ENCODE measurements around the gene KAT6B. TPM values are rescaled to one million over a fixed set of nuclear protein-coding genes. Genes with fewer than 3 reads are reported as not detected.
A peak's percentile ranks its signal among the peaks of the same experiment; 100 is the strongest.

Gene KAT6B
- total RNA-seq, 8 experiments from 2014 or later, result 13.2 to 52.3 (median 20.8) TPM

- in situ Hi-C loops (cut with MboI; ENCODE audit: low pct_unique_long_range_greater_than_20kb in 2 of 9, low sequenced_read_pairs in 9 of 9, unreplicated experiment in 9 of 9), result loop anchor here in 1 of 9 experiments (25.0 kb wide), 1 partner anchor 751 kb away; no protein-coding TSS in a partner anchor
Observed at GRCh38 chr10:75013522-75013921, 187.1 kb downstream of the KAT6B start.

GRCh38 chr10:75014516-75015230 is 188.3 kb downstream of the KAT6B start:
- Histone ChIP-seq H3K27ac (no peak overlapping the region), H3K4me1 (replicated peaks in 1 of 2) (peaks cover 13 to 18% of the 10 kb centered on the region in 2 donors), H3K4me3 (no peak overlapping the region)
- 65 to 100% (median 100%) methylated on average over 1 to 4 of the region's 6 CpGs; no CpG with 5 or more reads in 1 of the 10 experiments for WGBS, 10 experiments
- no peak for ATAC-seq (replicated peaks in 6 of 8)
- in situ Hi-C loops (cut with MboI; ENCODE audit: low pct_unique_long_range_greater_than_20kb in 2 of 9, low sequenced_read_pairs in 9 of 9, unreplicated experiment in 9 of 9), result loop anchor here in 1 of 9 experiments (25.0 kb wide), 1 partner anchor 752 kb away; no protein-coding TSS in a partner anchor

More at GRCh38 chr10:75013522-75013921, 187.1 kb downstream of the KAT6B start:
- WGBS, 10 experiments, result 80 to 100% (median 93%) methylated on average over 1 to 2 of the region's 2 CpGs; no CpG with 5 or more reads in 4 of the 10 experiments
- peaks cover 2 to 6% of the 10 kb centered on the region in 2 donors for H3K4me1 ChIP-seq (replicated peaks in 1 of 2)
- H3K27ac ChIP-seq, result no peak overlapping the region
- no peak for ATAC-seq (replicated peaks in 6 of 8)
- H3K4me3 ChIP-seq, result no peak overlapping the region

DNA sequence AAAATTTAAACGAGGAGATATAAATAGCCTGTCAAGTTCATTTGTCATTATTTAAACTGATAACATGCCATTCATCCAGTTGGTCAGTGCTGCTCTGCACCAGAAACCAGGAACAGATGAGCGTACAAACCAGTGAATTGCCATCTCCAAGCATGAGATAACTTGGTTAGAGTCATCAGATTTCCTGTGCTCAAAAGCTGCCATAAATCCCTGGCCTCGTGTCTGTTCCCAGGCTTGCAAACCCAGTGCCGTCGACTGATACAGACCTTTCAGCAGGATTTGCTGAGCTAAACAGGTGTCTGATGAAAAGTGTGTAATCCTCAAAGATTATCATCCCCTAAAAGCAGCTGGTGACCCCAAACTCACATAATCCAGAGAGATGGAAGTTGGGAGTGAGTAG is 189.0 kb downstream of the KAT6B start:
- no peak overlapping the region for H3K4me3 ChIP-seq
- H3K27ac ChIP-seq, result no peak overlapping the region
- 29 to 100% (median 85%) methylated on average over 1 to 5 of the region's 5 CpGs for WGBS, 10 experiments
- H3K4me1 ChIP-seq (replicated peaks in 1 of 2), result peaks cover 18 to 26% of the 10 kb centered on the region in 2 donors
- ATAC-seq (replicated peaks in 6 of 8), result no peak
- in situ Hi-C loops (cut with MboI; ENCODE audit: low pct_unique_long_range_greater_than_20kb in 2 of 9, low sequenced_read_pairs in 9 of 9, unreplicated experiment in 9 of 9), result loop anchor here in 1 of 9 experiments (25.0 kb wide), 1 partner anchor 753 kb away; no protein-coding TSS in a partner anchor

- 38 to 100% (median 100%) methylated on average over 1 to 3 of the region's 3 CpGs; no CpG with 5 or more reads in 4 of the 10 experiments for WGBS, 10 experiments
- in situ Hi-C loops (cut with MboI; ENCODE audit: low pct_unique_long_range_greater_than_20kb in 2 of 9, low sequenced_read_pairs in 9 of 9, unreplicated experiment in 9 of 9), result loop anchor here in 1 of 9 experiments (25.0 kb wide), 1 partner anchor 754 kb away; no protein-coding TSS in a partner anchor
- Histone ChIP-seq H3K4me1 (replicated peaks in 1 of 2) (peaks cover 18 to 28% of the 10 kb centered on the region in 2 donors), H3K4me3 (no peak overlapping the region), H3K27ac (no peak overlapping the region)
- ATAC-seq (replicated peaks in 6 of 8), result no peak
Observed at GRCh38 chr10:75016325-75016724, 189.9 kb downstream of the KAT6B start.

DNA sequence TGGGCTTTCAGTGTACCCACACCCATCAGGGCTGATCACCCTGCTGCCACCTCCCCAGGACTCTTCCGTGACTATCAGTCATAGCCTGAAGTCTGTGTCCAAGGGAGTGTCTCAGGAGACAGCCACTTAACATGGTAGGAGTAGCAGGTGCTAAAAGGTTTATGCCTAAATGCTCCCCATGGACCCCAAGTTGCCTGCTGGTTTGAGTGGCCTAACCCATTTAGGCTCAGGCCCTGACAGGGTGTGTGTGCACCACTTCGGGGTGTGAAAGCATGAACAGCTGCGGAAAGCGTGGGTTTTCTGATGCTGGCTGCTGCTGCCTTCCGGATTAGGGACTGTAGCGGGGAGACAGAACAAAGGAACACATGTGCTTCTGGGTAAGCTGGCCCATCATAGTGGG is 191.9 kb downstream of the KAT6B start:
- no peak for ATAC-seq (replicated peaks in 6 of 8)
- WGBS, 10 experiments, result 67 to 90% (median 81%) methylated on average over 1 to 3 of the region's 6 CpGs; no CpG with 5 or more reads in 6 of the 10 experiments
- H3K4me3 ChIP-seq, result no peak overlapping the region
- H3K27ac ChIP-seq, result peak overlapping the region in 1 of 2 donors; percentile 42
- peaks cover 29 to 38% of the 10 kb centered on the region in 2 donors for H3K4me1 ChIP-seq (replicated peaks in 1 of 2)
- in situ Hi-C loops (cut with MboI; ENCODE audit: low pct_unique_long_range_greater_than_20kb in 2 of 9, low sequenced_read_pairs in 9 of 9, unreplicated experiment in 9 of 9), result loop anchor here in 1 of 9 experiments (25.0 kb wide), 1 partner anchor 756 kb away; no protein-coding TSS in a partner anchor

- peaks cover 29 to 38% of the 10 kb centered on the region in 2 donors for H3K4me1 ChIP-seq (replicated peaks in 1 of 2)
- peak in 3 of 8 experiments; percentile 16 to 46 (median 45) for ATAC-seq (replicated peaks in 6 of 8)
- WGBS, 10 experiments, result 53 to 100% (median 79%) methylated on average over 1 to 6 of the region's 8 CpGs
- in situ Hi-C loops (cut with MboI; ENCODE audit: low pct_unique_long_range_greater_than_20kb in 2 of 9, low sequenced_read_pairs in 9 of 9, unreplicated experiment in 9 of 9), result loop anchor here in 1 of 9 experiments (25.0 kb wide), 1 partner anchor 756 kb away; no protein-coding TSS in a partner anchor
- H3K27ac ChIP-seq, result peak overlapping the region in 1 of 2 donors; percentile 42
- H3K4me3 ChIP-seq, result no peak overlapping the region
Observed at GRCh38 chr10:75018686-75019307, 192.4 kb downstream of the KAT6B start.

- ATAC-seq (replicated peaks in 6 of 8), result peak in 1 of 8 experiments; percentile 47
- no peak overlapping the region for H3K4me3 ChIP-seq
- H3K4me1 ChIP-seq (replicated peaks in 1 of 2), result peaks cover 29 to 38% of the 10 kb centered on the region in 2 donors
- H3K27ac ChIP-seq, result no peak overlapping the region
- in situ Hi-C loops (cut with MboI; ENCODE audit: low pct_unique_long_range_greater_than_20kb in 2 of 9, low sequenced_read_pairs in 9 of 9, unreplicated experiment in 9 of 9), result loop anchor here in 1 of 9 experiments (25.0 kb wide), 1 partner anchor 757 kb away; no protein-coding TSS in a partner anchor
- WGBS, 10 experiments, result 15 to 79% (median 64%) methylated on average over 1 to 2 of the region's 2 CpGs
Observed at GRCh38 chr10:75019370-75019769, 193.0 kb downstream of the KAT6B start.

- WGBS, 10 experiments, result 10 to 97% (median 67%) methylated on average over 1 to 6 of the region's 6 CpGs; no CpG with 5 or more reads in 1 of the 10 experiments
- ATAC-seq (replicated peaks in 6 of 8), result no peak
- no peak overlapping the region for H3K4me3 ChIP-seq
- in situ Hi-C loops (cut with MboI; ENCODE audit: low pct_unique_long_range_greater_than_20kb in 2 of 9, low sequenced_read_pairs in 9 of 9, unreplicated experiment in 9 of 9), result loop anchor here in 3 of 9 experiments (10.0 to 25.0 kb wide), 3 partner anchors 75 to 758 kb away; a partner anchor contains a TSS
- H3K27ac ChIP-seq, result no peak overlapping the region
- H3K4me1 ChIP-seq (replicated peaks in 1 of 2), result peaks cover 29 to 38% of the 10 kb centered on the region in 2 donors
Observed at GRCh38 chr10:75020168-75020567, 193.8 kb downstream of the KAT6B start.

- 20 to 90% (median 80%) methylated on average over 1 to 10 of the region's 10 CpGs; no CpG with 5 or more reads in 1 of the 10 experiments for WGBS, 10 experiments
- peak overlapping the region; percentile 53 to 62 for H3K27ac ChIP-seq
- peak in 3 of 8 experiments; percentile 72 to 79 (median 75) for ATAC-seq (replicated peaks in 6 of 8)
- no peak overlapping the region for H3K4me3 ChIP-seq
- in situ Hi-C loops (cut with MboI; ENCODE audit: low pct_unique_long_range_greater_than_20kb in 2 of 9, low sequenced_read_pairs in 9 of 9, unreplicated experiment in 9 of 9), result loop anchor here in 3 of 9 experiments (10.0 to 25.0 kb wide), 3 partner anchors 73 to 759 kb away; a partner anchor contains a TSS
- peaks cover 29 to 38% of the 10 kb centered on the region in 2 donors for H3K4me1 ChIP-seq (replicated peaks in 1 of 2)
Observed at GRCh38 chr10:75021379-75022249, 195.2 kb downstream of the KAT6B start.

DNA sequence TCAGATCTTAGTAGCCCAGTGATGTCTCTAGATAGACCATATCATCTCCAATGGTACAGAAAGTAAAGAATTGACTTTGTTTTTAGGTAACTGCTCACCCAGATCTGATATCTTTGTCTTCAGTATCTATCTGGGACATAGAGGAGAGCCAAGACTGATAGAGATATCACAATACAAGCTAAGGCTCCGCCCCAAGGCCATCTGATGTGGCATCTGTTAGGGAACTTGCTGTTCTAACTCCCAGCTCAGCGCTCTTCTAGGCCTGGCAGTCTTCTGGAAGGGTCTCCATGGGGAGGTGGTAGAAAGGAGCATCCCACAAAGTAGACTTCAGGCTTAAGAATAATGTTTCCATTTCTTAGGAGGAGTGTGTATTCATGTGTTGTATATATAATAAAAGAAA is 196.7 kb downstream of the KAT6B start:
- WGBS, 10 experiments, result 80 to 100% (median 100%) methylated on average over 1 to 2 of the region's 2 CpGs; no CpG with 5 or more reads in 4 of the 10 experiments
- Histone ChIP-seq H3K27ac (no peak overlapping the region), H3K4me1 (replicated peaks in 1 of 2) (peaks cover 29 to 36% of the 10 kb centered on the region in 2 donors), H3K4me3 (no peak overlapping the region)
- no peak for ATAC-seq (replicated peaks in 6 of 8)
- in situ Hi-C loops (cut with MboI; ENCODE audit: low pct_unique_long_range_greater_than_20kb in 2 of 9, low sequenced_read_pairs in 9 of 9, unreplicated experiment in 9 of 9), result loop anchor here in 3 of 9 experiments (10.0 to 25.0 kb wide), 3 partner anchors 72 to 761 kb away; a partner anchor contains a TSS

GRCh38 chr10:75024971-75025523 is 198.6 kb downstream of the KAT6B start:
- ATAC-seq (replicated peaks in 6 of 8), result no peak
- no peak overlapping the region for H3K4me3 ChIP-seq
- WGBS, 10 experiments, result 0 to 100% (median 78%) methylated on average over 1 to 4 of the region's 5 CpGs
- peaks cover 12 to 16% of the 10 kb centered on the region in 2 donors for H3K4me1 ChIP-seq (replicated peaks in 1 of 2)
- H3K27ac ChIP-seq, result no peak overlapping the region
- in situ Hi-C loops (cut with MboI; ENCODE audit: low pct_unique_long_range_greater_than_20kb in 2 of 9, low sequenced_read_pairs in 9 of 9, unreplicated experiment in 9 of 9), result loop anchor here in 3 of 9 experiments (10.0 to 25.0 kb wide), 3 partner anchors 70 to 763 kb away; a partner anchor contains a TSS
